Measurements from ENCODE around the gene SH3BP2. TPM values are rescaled to one million over a fixed set of nuclear protein-coding genes. Genes with fewer than 3 reads are reported as not detected.

The SH3BP2 gene
- total and polyA plus RNA-seq, 9 donors: 5.3 to 46.9 (median 22.7) TPM

DNA sequence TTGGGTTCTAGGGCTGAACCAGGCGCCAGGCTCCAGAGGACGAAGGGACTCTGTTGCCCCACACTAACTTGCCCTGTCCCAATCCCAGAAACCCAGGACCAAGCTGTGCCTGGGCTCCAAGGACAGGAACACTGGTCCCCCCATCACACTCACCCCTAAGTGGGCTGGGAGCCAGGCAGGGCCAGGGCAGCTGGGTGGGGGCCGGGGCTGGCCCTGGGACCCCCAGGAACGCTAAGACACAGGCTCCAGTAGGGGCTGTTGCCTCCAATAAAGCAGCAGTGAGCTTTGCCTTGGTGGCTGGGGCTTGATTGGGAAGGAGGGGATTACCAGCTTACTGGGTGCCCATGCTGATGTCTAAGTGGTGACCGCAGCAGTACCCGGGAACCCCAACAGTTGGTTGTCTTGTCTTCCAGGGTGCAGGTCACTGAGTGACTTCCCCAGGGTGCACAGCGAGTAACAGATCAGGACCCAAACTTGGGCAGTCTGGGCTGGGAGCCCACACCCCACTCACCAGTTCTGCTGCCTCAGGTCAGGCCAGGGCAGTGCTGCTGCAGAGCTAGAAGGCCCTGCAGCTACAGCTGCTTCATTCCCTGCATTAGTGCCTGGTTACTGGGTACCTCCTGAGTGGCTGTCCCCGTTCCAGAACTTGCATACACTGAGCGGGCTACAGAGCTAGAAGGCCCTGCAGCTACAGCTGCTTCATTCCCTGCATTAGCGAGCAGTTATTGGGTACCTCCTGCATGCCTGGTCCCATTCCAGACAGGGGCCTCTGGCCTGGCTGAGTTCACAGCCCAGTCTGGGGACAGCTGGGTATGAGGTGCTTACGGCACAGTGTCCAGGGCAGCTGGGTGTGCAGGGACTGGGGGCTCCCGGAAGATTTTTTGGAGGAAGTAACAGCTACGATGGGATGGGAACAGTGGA, 41.4 kb downstream of the SH3BP2 start:
- intact Hi-C loops (cut with DNase I): no loop called here
- H3K27me3 ChIP-seq: no peaks in the 10 kb centered on the region
- H3K4me1 ChIP-seq (ENCODE audit: insufficient read depth): peaks cover 10% of the 10 kb centered on the region
- no peak overlapping the region for H3K4me3 ChIP-seq
- WGBS, 3 donors: 82 to 86% (median 85%) methylated on average over 11 to 13 of the region's 13 CpGs
- DNase-seq: peak in 4 of 5 donors; percentile 7 to 28 (median 12)
- no peaks in the 10 kb centered on the region for H3K36me3 ChIP-seq
- H3K27ac ChIP-seq: no peak overlapping the region
- TF ChIP-seq POLR2A (IDR thresholded peaks at IDR 0.05) (no peak), CTCF (IDR thresholded peaks at IDR 0.05) (no peak)
- no peaks in the 10 kb centered on the region for H3K9me3 ChIP-seq

DNA sequence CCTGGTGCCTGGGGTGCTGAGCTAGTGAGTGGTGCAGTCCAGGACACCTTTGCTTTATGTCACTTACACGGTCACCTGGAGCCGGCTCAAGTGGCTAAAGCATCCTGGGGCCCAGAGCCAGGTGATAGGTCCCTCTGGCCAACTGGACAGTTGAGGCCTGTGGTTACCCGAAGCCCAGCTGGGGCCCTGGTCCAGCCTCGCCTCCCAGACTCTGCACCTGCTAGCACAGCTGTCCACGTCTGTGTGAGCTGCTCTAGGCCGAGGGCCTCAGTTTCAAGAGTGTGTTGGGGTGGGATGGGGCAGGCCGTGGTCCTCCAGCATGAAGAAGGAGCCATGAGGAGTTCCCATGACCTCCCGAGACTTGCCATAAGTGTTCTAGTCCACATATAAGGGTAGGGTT, 43.1 kb downstream of the SH3BP2 start:
- TF ChIP-seq EP300 (IDR thresholded peaks at IDR 0.05) (no peak), CTCF (IDR thresholded peaks at IDR 0.05) (no peak), POLR2A (IDR thresholded peaks at IDR 0.05) (no peak)
- Histone ChIP-seq H3K27ac (no peak overlapping the region), H3K4me1 (ENCODE audit: insufficient read depth) (peaks cover 10% of the 10 kb centered on the region), H3K27me3 (no peaks in the 10 kb centered on the region), H3K4me3 (no peak overlapping the region), H3K9me3 (no peaks in the 10 kb centered on the region), H3K36me3 (no peaks in the 10 kb centered on the region)
- intact Hi-C loops (cut with DNase I): no loop called here
- 87 to 95% (median 90%) methylated on average over 8 of the region's 8 CpGs for WGBS, 3 donors
- peak in 3 of 5 donors; percentile 7 to 21 (median 14) for DNase-seq

DNA sequence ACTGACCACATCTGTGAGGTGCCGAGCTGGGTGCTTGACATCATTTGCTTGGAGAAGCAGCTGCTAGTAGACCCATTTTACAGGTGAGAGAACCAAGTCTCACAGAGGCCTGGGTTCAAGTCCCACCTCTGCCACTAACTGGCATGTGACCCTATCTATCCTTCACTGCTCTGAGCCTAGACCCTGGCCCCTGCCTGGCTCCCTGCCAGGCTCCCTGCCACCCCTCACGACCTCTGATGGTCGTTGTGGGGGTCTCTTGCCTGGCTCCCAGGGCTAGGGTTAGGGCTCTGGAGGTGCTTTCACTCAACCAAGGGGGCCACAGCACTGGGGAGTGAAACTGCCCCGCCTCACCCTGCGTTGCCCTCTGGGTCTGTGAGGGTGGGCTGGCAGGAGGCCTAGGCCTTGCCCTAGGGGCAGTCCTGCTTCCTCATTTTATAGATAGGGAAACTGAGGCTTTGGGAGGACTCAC, 43.5 kb downstream of the SH3BP2 start:
- Histone ChIP-seq H3K27ac (peak overlapping the region in 1 of 2 donors; percentile 7), H3K27me3 (no peaks in the 10 kb centered on the region), H3K9me3 (no peaks in the 10 kb centered on the region), H3K4me1 (ENCODE audit: insufficient read depth) (peaks cover 10% of the 10 kb centered on the region), H3K36me3 (no peaks in the 10 kb centered on the region), H3K4me3 (no peak overlapping the region)
- DNase-seq: peak in 4 of 5 donors; percentile 7 to 43 (median 27)
- WGBS, 3 donors: 69 to 81% (median 71%) methylated on average over 5 of the region's 5 CpGs
- intact Hi-C loops (cut with DNase I): no loop called here
- TF ChIP-seq POLR2A (IDR thresholded peaks at IDR 0.05): no peak
- TF ChIP-seq CTCF (IDR thresholded peaks at IDR 0.05): no peak
- no peak for TF ChIP-seq EP300 (IDR thresholded peaks at IDR 0.05)

GRCh38 chr4:2837110-2837903, 44.4 kb downstream of the SH3BP2 start:
- H3K4me3 ChIP-seq: peak overlapping the region; percentile 21

More at GRCh38 chr4:2837110-2837903, 44.4 kb downstream of the SH3BP2 start:
- Histone ChIP-seq H3K36me3 (no peaks in the 10 kb centered on the region), H3K27me3 (no peaks in the 10 kb centered on the region), H3K4me1 (ENCODE audit: insufficient read depth) (peaks cover 10% of the 10 kb centered on the region), H3K27ac (peak overlapping the region in 1 of 2 donors; percentile 24), H3K9me3 (no peaks in the 10 kb centered on the region)
- WGBS, 3 donors: 25 to 44% (median 29%) methylated on average over 12 to 20 of the region's 20 CpGs
- intact Hi-C loops (cut with DNase I): no loop called here
- TF ChIP-seq POLR2A (IDR thresholded peaks at IDR 0.05) (no peak), CTCF (IDR thresholded peaks at IDR 0.05) (no peak), EP300 (IDR thresholded peaks at IDR 0.05) (no peak)
- DNase-seq: peak in 4 of 5 donors; percentile 18 to 67 (median 35)
